WTC11 (cell line): ENCODE measurements around the gene S100A8. TPM values are rescaled to one million over a fixed set of nuclear protein-coding genes. Genes with fewer than 3 reads are reported as not detected.

Source experiments
- ATAC-seq: fragments of 200-7000 bp; cut with Tn5 transposase; 2 replicates; pipeline ENCODE4 v1.10.0; 2021; ENCODE audit warnings: mild to moderate bottlenecking, moderate library complexity
- CTCF ChIA-PET: fragments of 300-600 bp; sonication (Branson Sonifier 250); formaldehyde crosslinking; loops from one replicate; lab custom pipeline; 2021; ENCODE audit warnings: antibody characterized with exemption; lab: Charles Lee
- POLR2A ChIA-PET: fragments of 350-600 bp; sonication (Branson Sonifier 250); formaldehyde crosslinking; loops from one replicate; lab custom pipeline; 2021; ENCODE audit warnings: antibody characterized with exemption; lab: Charles Lee
- DNase-seq: peaks from one replicate; pipeline ENCODE4 v3.0.0; 2021; ENCODE audit warnings: low spot score
- H3K27ac Mint-ChIP-seq: 2 replicates; pipeline ENCODE4 v1.8.0; 2021; ENCODE audit warnings: mixed read lengths
- H3K27me3 Mint-ChIP-seq: 2 replicates; pipeline ENCODE4 v1.8.0; 2021; ENCODE audit warnings: low read depth, mild to moderate bottlenecking, moderate library complexity, mixed read lengths
- H3K36me3 Mint-ChIP-seq: 2 replicates; pipeline ENCODE4 v1.8.0; 2021; ENCODE audit warnings: mixed read lengths
- H3K4me1 Mint-ChIP-seq: 2 replicates; pipeline ENCODE4 v1.8.0; 2022; ENCODE audit warnings: mixed read lengths
- H3K4me3 Mint-ChIP-seq: 2 replicates; pipeline ENCODE4 v1.8.0; 2021; ENCODE audit warnings: mild to moderate bottlenecking, moderate library complexity, mixed read lengths
- H3K9me3 Mint-ChIP-seq: 2 replicates; pipeline ENCODE4 v1.8.0; 2021; ENCODE audit warnings: mixed read lengths
- AR ChIP-seq: fragments of 250-450 bp; sonication (Bioruptor Pico); IDR thresholded peaks from 2 replicates; pipeline ENCODE4 v1.9.0; 2021; ENCODE audit warnings: mild to moderate bottlenecking
- ATF6 ChIP-seq: sonication (generic); formaldehyde crosslinking; IDR thresholded peaks from 2 replicates; pipeline ENCODE4 v1.8.1; 2023; ENCODE audit warnings: mild to moderate bottlenecking, missing genetic modification reagents
- CREM ChIP-seq: sonication (generic); formaldehyde crosslinking; IDR thresholded peaks from 2 replicates; pipeline ENCODE4 v1.8.1; 2022; ENCODE audit warnings: mild to moderate bottlenecking, missing genetic modification reagents, moderate library complexity
- CTCF ChIP-seq: fragments of 200-600 bp; IDR thresholded peaks from 2 replicates; pipeline ENCODE4 v1.8.0; 2022; ENCODE audit warnings: antibody characterized with exemption
- E2F5 ChIP-seq: sonication (generic); formaldehyde crosslinking; IDR thresholded peaks from 2 replicates; pipeline ENCODE4 v1.8.1; 2022; ENCODE audit warnings: mild to moderate bottlenecking, moderate library complexity, missing genetic modification reagents
- EMX1 ChIP-seq: fragments of 250-450 bp; sonication (Bioruptor Pico); IDR thresholded peaks from 2 replicates; pipeline ENCODE4 v1.8.0; 2021; ENCODE audit warnings: mild to moderate bottlenecking
- ESRRA ChIP-seq: sonication (generic); formaldehyde crosslinking; IDR thresholded peaks from 2 replicates; pipeline ENCODE4 v1.8.1; 2022; ENCODE audit warnings: mild to moderate bottlenecking, missing genetic modification reagents, borderline replicate concordance
- FOXP1 ChIP-seq: sonication (generic); formaldehyde crosslinking; IDR thresholded peaks from 2 replicates; pipeline ENCODE4 v1.8.0; 2022; ENCODE audit warnings: missing genetic modification reagents, mild to moderate bottlenecking, moderate library complexity, borderline replicate concordance
- GABPB1 ChIP-seq: sonication (generic); formaldehyde crosslinking; IDR thresholded peaks from 2 replicates; pipeline ENCODE4 v1.8.1; 2023; ENCODE audit warnings: mild to moderate bottlenecking, missing genetic modification reagents
- HMGA2 ChIP-seq: fragments of 250-450 bp; sonication (Bioruptor Pico); IDR thresholded peaks from 2 replicates; pipeline ENCODE4 v1.4.0; 2021; ENCODE audit warnings: mild to moderate bottlenecking, moderate library complexity
- IRF1 ChIP-seq: sonication (generic); formaldehyde crosslinking; IDR thresholded peaks from 2 replicates; pipeline ENCODE4 v1.8.0; 2023; ENCODE audit warnings: missing genetic modification reagents
- KAT7 ChIP-seq: sonication (generic); formaldehyde crosslinking; IDR thresholded peaks from 2 replicates; pipeline ENCODE4 v1.8.1; 2023; ENCODE audit warnings: missing genetic modification reagents, mild to moderate bottlenecking, borderline replicate concordance
- MAX ChIP-seq: sonication (generic); formaldehyde crosslinking; IDR thresholded peaks from 2 replicates; pipeline ENCODE4 v1.8.0; 2022; ENCODE audit warnings: mild to moderate bottlenecking, missing genetic modification reagents
- MLX ChIP-seq: sonication (generic); formaldehyde crosslinking; IDR thresholded peaks from 2 replicates; pipeline ENCODE4 v1.8.1; 2023; ENCODE audit warnings: mild to moderate bottlenecking, missing genetic modification reagents, moderate library complexity
- MXD4 ChIP-seq: fragments of 250-450 bp; sonication (Bioruptor Pico); IDR thresholded peaks from 2 replicates; pipeline ENCODE4 v1.8.0; 2021; ENCODE audit warnings: mild to moderate bottlenecking, moderate library complexity, borderline replicate concordance
- NFE2L1 ChIP-seq: sonication (generic); formaldehyde crosslinking; IDR thresholded peaks from 2 replicates; pipeline ENCODE4 v1.8.1; 2023; ENCODE audit warnings: missing genetic modification reagents
- NR1H2 ChIP-seq: sonication (generic); formaldehyde crosslinking; IDR thresholded peaks from 2 replicates; pipeline ENCODE4 v1.9.0; 2021; ENCODE audit warnings: mild to moderate bottlenecking, moderate library complexity, missing genetic modification reagents
- OVOL2 ChIP-seq: fragments of 250-450 bp; sonication (Bioruptor Pico); IDR thresholded peaks from 2 replicates; pipeline ENCODE4 v1.9.0; 2021; ENCODE audit warnings: mild to moderate bottlenecking, borderline replicate concordance
- RELA ChIP-seq: sonication (generic); formaldehyde crosslinking; IDR thresholded peaks from 2 replicates; pipeline ENCODE4 v1.8.1; 2022; ENCODE audit warnings: missing genetic modification reagents, mild to moderate bottlenecking, borderline replicate concordance
- SOX15 ChIP-seq: fragments of 250-450 bp; sonication (Bioruptor Pico); IDR thresholded peaks from 2 replicates; pipeline ENCODE4 v1.9.0; 2021; ENCODE audit warnings: mild to moderate bottlenecking
- ZNF396 ChIP-seq: fragments of 250-450 bp; sonication (Bioruptor Pico); IDR thresholded peaks from 2 replicates; pipeline ENCODE4 v1.8.0; 2021; ENCODE audit warnings: mild to moderate bottlenecking, moderate library complexity, borderline replicate concordance
- ZNF425 ChIP-seq: fragments of 250-450 bp; sonication (Bioruptor Pico); conservative IDR thresholded peaks from 2 replicates; pipeline ENCODE4 v1.9.0; 2021; ENCODE audit warnings: mild to moderate bottlenecking
- total RNA-seq: library from RNA; stranded (reverse); gene quantifications from 3 replicates; pipeline ENCODE4 v1.2.3, GENCODE V29; 2021

Gene S100A8
- total RNA-seq, 1 experiment from 2014 or later = not detected

- no peak for TF ChIP-seq ZNF425
- no peak for TF ChIP-seq MAX (CRISPR knock-in tag)
- TF ChIP-seq MLX = no peak
- TF ChIP-seq ZNF396 = no peak
- no peak for TF ChIP-seq NFE2L1 (CRISPR knock-in tag)
- no peak for TF ChIP-seq RELA (CRISPR knock-in tag)
- TF ChIP-seq MXD4 (CRISPR knock-in tag) = no peak
- no peak for TF ChIP-seq NR1H2 (CRISPR knock-in tag)
- TF ChIP-seq EMX1 (CRISPR knock-in tag) = no peak
These were observed 33.6 kb downstream of the S100A8 start (continued) for GRCh38 chr1:153357076-153357852.

- no peak for TF ChIP-seq ATF6 (CRISPR knock-in tag)
- no peak for TF ChIP-seq AR
- no peak for TF ChIP-seq CTCF
- no peak for TF ChIP-seq MLX
- no peak for TF ChIP-seq GABPB1
- no peak for TF ChIP-seq CREM (CRISPR knock-in tag)
- no peak for TF ChIP-seq ESRRA (CRISPR knock-in tag)
- TF ChIP-seq OVOL2 (CRISPR knock-in tag) = no peak
- TF ChIP-seq E2F5 (CRISPR knock-in tag) = no peak
- TF ChIP-seq NR1H2 (CRISPR knock-in tag) = no peak
- TF ChIP-seq HMGA2 (CRISPR knock-in tag) = no peak
- no peak for TF ChIP-seq SOX15
- TF ChIP-seq IRF1 = no peak
- TF ChIP-seq KAT7 = no peak
- no peak for TF ChIP-seq FOXP1 (CRISPR knock-in tag)
- no peaks in the 10 kb centered on the region for H3K36me3 Mint-ChIP-seq
- H3K4me1 Mint-ChIP-seq = peaks cover 6% of the 10 kb centered on the region; the same call in 1 of the 2 replicates
- POLR2A ChIA-PET = no interaction called here
- no peaks in the 10 kb centered on the region for H3K9me3 Mint-ChIP-seq
- no peak overlapping the region for H3K27ac Mint-ChIP-seq
- H3K27me3 Mint-ChIP-seq = no peaks in the 10 kb centered on the region
- H3K4me3 Mint-ChIP-seq = no peak overlapping the region
- CTCF ChIA-PET = interaction anchor here (0.9 to 4.9 kb wide), 24 partner anchors 8 to 271 kb away, joined by 3 to 169 read pairs (median 8); partner anchors contain the start of genes PGLYRP4 and S100A13
- no peak for ATAC-seq
- DNase-seq = no peak
These were observed 34.3 kb downstream of the S100A8 start for GRCh38 chr1:153356392-153357075.
